HG03045 (cell line): ENCODE results near the gene EVA1B.

Source experiments
- ATAC-seq: cut with Tn5 transposase; IDR thresholded peaks from one replicate; pipeline ENCODE4 v1.9.1; 2021; ENCODE audit warnings: mild to moderate bottlenecking, moderate library complexity; ENCODE audit not compliant: unreplicated experiment

EVA1B gene

GRCh38 chr1:36346741-36347370 is 23.4 kb upstream of the EVA1B start:
- no peak for ATAC-seq

GRCh38 chr1:36345353-36345752 is 21.9 kb upstream of the EVA1B start:
- no peak for ATAC-seq

- ATAC-seq, result no peak
These were observed 20.9 kb upstream of the EVA1B start for GRCh38 chr1:36344395-36344680.

GRCh38 chr1:36343651-36344394 is 20.4 kb upstream of the EVA1B start:
- no peak for ATAC-seq

GRCh38 chr1:36342426-36343185 is 19.2 kb upstream of the EVA1B start:
- no peak for ATAC-seq

GRCh38 chr1:36341626-36342320 is 18.3 kb upstream of the EVA1B start:
- no peak for ATAC-seq

- ATAC-seq, result no peak
These were observed 16.2 kb upstream of the EVA1B start for GRCh38 chr1:36339615-36340014.

GRCh38 chr1:36339215-36339614 is 15.8 kb upstream of the EVA1B start:
- ATAC-seq, result no peak

- ATAC-seq, result no peak
These were observed 14.4 kb upstream of the EVA1B start for GRCh38 chr1:36337830-36338229.

- no peak for ATAC-seq
These were observed 7.5 kb upstream of the EVA1B start for GRCh38 chr1:36330940-36331339.

GRCh38 chr1:36329817-36330216 is 6.4 kb upstream of the EVA1B start:
- ATAC-seq, result no peak

- ATAC-seq, result no peak
These were observed 5.3 kb upstream of the EVA1B start for GRCh38 chr1:36328713-36329112.

GRCh38 chr1:36328088-36328480 is 4.6 kb upstream of the EVA1B start:
- no peak for ATAC-seq

GRCh38 chr1:36327421-36328087 is 4.1 kb upstream of the EVA1B start:
- ATAC-seq, result no peak

GRCh38 chr1:36326499-36326898 is 3.1 kb upstream of the EVA1B start:
- ATAC-seq, result no peak

- no peak for ATAC-seq
These were observed 883 bp upstream of the EVA1B start for GRCh38 chr1:36324353-36324703.

- peak; percentile 35 for ATAC-seq
These were observed 434 bp downstream of the EVA1B start for GRCh38 chr1:36322786-36323635.

GRCh38 chr1:36322041-36322785 is 1.2 kb downstream of the EVA1B start:
- no peak for ATAC-seq

GRCh38 chr1:36321119-36321951 is 2.1 kb downstream of the EVA1B start:
- no peak for ATAC-seq
